GM19239 (cell line): ENCODE results near the gene GPR108.
A peak's percentile ranks its signal among the peaks of the same experiment; 100 is the strongest.

ENCODE experiments used
- DNase-seq: peaks from one replicate; pipeline ENCODE4 v3.0.0; 2011; ENCODE audit warnings: low spot score; ENCODE audit not compliant: insufficient read length
- FAIRE-seq: peaks from 2 replicates; lab custom pipeline; 2011; peaks lifted over from hg19 to GRCh38; lab: Jason Lieb, UNC

The GPR108 gene

GRCh38 chr19:6724631-6725492 is 12.5 kb downstream of the GPR108 start:
- DNase-seq (no peak), FAIRE-seq (no peak)

DNA sequence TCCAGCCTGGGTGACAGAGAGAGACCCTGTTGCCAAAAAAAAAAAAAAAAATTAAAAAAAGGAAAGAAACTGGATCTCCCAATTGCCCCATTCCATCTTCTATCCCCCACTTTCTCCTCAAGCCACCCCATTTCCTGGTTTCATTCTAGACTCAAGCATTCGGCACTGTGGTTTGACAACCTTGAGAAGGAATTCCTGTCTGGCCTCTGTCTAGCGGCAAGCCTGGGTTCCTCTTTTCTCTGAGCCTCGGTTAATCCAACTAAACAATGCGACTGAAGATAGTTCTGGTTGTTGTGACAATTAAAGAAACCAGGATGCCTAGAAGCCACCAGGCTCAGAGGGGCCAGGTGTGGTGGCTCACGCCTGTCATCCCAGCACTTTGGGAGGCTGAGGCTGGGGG is 13.6 kb downstream of the GPR108 start:
- FAIRE-seq (no peak), DNase-seq (no peak)

GRCh38 chr19:6723108-6723618 is 14.2 kb downstream of the GPR108 start:
- FAIRE-seq (no peak), DNase-seq (no peak)

DNA sequence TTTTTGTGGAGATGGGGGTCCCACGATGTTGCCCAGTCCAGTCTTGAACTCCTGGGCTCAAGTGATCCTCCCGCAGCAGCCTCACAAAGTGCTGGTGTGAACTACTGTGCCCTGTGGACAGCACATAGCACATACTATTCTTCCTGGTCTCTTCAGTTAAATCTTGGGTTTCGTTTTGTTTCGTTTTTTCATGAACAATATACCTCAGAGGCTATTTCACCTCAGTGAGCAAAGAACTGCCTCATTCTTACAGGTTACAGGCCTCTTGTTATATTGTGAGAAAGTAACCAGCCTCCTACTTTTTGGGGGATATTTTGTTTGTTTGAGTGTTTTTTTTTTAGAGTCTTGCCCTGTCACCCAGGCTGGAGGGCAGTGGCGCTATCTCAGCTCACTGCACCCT is 15.6 kb downstream of the GPR108 start:
- FAIRE-seq (peak; percentile 86), DNase-seq (no peak)

DNA sequence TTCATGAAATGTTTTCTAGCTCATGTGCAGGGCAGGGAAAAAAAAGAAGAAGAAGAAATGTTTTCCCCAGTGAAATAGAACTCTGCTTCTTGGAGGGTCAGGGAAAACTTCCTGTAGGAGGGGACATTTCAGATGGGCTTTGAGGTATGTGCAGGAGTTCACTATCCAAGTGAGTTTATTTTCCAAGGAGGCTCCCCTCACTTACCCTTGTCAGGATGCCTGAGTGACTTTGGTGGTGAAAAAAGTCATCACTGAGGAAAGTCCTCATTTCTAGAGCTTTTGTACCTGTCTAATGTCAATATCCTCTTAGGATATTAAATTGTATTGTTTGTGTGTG is 16.3 kb downstream of the GPR108 start:
- DNase-seq (no peak), FAIRE-seq (no peak)

GRCh38 chr19:6720369-6721137 is 16.8 kb downstream of the GPR108 start, which contains the start of gene C3:
C3 (minus strand) TSS chr19:6720650; CDS start chr19:6720589, 61 bp downstream.
- FAIRE-seq, result no peak

GRCh38 chr19:6719992-6720368 is 17.4 kb downstream of the GPR108 start:
- FAIRE-seq (no peak), DNase-seq (no peak)

More at GRCh38 chr19:6720369-6721137, 16.8 kb downstream of the GPR108 start, which contains the start of gene C3:
- no peak for DNase-seq

DNA sequence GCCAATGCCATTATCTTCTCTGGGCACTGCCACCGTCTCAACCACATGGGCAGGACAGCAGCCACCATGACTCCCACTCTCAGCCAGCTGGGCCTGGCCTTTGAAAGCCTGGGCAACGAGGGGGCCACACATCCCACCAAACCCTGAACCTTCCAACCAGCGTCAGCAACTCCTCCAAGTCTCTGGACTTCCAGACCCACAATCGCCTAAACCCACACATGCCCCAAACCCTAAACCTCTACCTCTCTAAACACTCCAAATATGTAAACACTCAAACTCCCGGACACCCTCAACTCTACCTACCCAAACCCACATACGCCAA is 17.9 kb downstream of the GPR108 start:
- FAIRE-seq, result no peak
- no peak for DNase-seq

DNA sequence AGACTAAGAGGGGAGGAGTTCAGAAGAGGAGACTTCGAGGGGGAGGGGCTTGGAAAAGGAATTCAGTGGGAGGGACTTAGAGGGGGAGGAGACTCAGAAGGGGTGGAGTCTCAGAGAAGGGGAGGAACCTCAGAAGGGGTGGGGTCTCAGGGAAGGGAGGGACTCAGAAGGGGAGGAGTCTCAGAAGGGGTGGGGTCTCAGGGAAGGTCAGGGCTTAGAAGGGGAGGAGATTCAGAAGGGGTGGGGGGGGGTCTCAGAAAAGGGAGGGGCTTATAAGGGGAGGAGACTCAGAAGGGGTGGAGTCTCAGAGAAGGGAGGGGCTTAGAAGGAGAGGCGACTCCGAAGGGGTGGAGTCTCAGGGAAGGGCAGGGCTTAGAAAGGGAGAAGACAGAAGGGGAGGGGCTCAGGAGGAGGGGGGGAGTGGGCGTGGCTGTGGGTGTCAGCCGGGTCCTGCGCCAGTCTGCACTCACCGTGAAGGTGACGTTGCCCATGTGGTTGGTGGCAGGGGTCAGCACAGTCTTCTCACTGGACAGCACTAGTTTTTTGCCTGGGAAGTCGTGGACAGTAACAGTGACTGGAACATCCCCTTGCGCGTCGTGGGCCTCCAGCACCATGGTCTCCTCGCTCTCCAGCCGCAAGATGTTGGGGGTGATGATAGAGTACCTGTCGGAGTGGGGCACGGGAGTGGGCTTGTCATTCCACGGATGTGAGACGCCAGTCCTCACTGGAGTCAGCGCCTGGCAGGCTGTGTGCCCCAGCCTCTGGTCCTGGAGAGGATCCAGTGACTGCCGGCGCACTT is 18.4 kb downstream of the GPR108 start:
- DNase-seq (no peak), FAIRE-seq (no peak)

DNA sequence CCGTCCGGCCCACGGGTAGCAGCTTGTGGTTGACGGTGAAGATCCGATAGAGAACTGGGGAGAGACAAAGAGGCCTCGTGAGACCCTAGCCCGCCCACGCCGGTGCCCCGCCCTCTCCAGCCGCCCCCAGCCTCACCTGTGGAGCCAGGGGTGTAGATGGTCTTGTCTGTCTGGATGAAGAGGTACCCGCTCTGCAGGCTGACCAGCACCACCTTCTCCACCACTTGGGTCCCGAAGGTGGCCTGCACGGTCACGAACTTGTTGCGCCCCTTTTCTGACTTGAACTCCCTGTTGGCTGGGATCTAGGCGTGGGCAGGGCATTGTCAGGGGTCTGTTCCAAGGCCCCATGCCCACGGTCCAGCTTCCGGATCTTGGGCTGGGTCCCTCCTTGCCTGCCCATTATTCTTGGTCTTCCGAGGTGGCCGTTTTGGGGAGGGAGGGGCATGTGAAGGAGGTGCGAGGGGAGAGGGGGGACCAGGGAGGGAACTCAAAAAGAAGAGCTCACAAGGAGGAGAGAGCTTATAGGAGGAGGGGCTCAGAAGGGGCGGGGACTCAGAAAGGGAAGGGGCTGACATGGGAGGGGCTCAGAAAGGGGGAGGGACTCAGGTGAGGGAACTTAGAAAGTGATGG is 19.2 kb downstream of the GPR108 start:
- FAIRE-seq (no peak), DNase-seq (no peak)

DNA sequence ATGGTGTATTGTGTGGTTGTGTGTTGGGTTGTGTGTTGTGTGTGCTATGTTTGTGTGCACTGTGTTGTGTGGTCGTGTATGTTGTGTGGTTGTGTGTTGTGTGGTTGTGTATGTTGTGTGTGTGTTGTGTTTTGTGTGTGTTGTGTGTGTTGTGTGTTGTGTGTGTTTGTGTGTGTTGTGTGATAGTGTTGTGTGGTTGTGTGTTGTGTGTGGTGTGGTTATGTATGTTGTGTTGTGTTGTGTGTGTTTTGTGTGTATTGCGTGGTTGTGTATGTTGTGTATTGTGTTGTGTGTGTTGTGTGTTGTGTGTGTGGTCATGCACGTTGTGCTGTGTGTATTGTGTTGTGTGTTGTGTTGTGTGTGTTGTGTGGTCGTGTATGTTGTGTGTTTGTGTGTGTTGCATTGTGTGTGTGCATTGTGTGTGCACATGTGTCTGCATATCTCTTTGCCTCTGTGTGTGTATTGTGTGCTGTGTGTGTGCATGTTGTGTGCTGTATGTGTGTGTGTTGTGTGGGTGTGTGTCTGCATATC is 19.9 kb downstream of the GPR108 start:
- DNase-seq, result no peak
- FAIRE-seq, result no peak

- DNase-seq (no peak), FAIRE-seq (no peak)
Measured at GRCh38 chr19:6717036-6717435, 20.3 kb downstream of the GPR108 start.

DNA sequence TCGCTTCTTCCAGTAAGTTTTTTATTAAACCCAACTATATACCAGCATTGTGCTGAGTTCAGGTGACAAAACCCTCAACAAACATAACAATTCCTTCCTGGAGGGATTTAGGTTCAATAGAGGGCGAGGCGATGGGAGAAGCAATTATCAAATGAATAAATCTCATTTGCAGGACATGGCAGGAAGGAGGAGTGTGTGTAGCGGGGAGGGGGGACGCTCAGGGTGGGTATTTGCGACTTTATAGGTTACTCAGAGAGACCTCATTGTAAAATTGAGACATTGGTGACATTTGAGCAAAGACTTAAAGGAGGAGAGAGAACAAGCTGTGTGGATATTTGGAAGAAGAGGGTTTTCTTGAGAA is 20.8 kb downstream of the GPR108 start:
- DNase-seq (no peak), FAIRE-seq (no peak)

- FAIRE-seq (no peak), DNase-seq (no peak)
Measured at GRCh38 chr19:6714749-6715555, 22.4 kb downstream of the GPR108 start.

DNA sequence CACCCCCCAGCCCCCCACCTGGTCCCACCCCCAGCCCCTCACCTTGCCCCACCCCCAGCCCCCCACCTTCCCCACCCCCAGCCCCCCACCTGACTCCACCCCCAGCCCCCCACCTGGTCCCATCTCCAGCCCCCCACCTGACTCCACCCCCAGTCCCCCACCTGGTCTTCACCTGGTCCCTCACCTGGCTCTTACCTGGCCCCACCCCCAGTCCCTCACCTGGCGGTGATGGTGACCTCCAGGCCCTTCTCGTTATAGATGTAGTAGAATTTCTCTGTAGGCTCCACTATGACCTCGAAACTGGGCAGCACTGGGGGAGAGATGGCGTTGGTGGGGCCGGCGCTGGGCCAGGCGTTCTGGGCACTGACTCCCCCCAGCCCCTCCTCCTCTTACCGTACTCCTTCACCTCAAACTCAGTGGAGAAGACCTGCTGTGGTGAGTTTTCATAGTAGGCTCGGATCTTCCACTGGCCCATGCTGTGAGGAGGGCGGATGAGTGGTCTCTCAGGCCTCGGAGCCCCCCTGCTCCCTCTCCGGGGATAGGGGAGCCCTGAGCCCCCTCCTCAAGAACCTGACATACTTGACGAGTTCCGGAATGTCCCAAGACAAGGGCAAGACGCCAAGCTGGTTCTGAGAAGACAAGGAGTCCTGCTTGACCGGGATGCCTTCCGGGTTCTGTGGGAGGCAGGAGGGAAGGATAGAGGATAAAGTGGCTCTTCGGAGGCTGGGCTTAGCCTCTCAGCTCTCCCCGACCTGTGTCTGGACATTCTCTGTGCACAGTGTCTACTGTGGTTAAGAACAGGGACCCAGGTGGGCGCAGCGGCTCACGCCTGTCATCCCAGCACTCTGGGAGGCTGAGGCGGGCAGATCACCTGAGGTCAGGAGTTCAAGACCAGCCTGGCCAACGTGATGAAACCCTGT is 23.3 kb downstream of the GPR108 start:
- FAIRE-seq (no peak), DNase-seq (no peak)

- FAIRE-seq, result no peak
Measured at GRCh38 chr19:6712692-6713670, 24.4 kb downstream of the GPR108 start.

DNA sequence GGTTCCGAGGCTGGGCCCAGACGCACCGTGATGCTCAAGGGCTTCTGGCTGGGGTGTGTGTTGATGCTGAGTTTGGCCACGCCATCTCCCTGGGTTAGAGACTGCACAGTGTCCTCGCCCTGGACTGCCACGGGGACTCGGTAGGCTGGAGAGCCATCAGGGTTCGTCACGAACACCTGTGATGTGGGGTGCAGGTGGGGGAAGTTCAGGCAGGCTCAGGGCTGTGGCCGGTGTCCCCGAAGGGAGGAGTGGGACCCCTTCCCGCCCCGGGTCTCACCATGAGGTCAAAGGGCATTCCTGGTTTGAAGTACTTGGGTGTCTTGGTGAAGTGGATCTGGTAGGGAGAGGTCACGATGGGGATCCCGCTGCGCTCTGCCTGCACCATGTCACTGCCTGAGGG is 25.1 kb downstream of the GPR108 start:
- no peak for DNase-seq
- no peak for FAIRE-seq

More at GRCh38 chr19:6712692-6713670, 24.4 kb downstream of the GPR108 start:
- DNase-seq, result no peak
